NCI-H69 (cell line): Measurements from ENCODE around the gene UMODL1.

Experiments
- DNase-seq: peaks from one replicate; lab custom pipeline; 2025; lab: John Stamatoyannopoulos, UW

The UMODL1 gene, protein sequence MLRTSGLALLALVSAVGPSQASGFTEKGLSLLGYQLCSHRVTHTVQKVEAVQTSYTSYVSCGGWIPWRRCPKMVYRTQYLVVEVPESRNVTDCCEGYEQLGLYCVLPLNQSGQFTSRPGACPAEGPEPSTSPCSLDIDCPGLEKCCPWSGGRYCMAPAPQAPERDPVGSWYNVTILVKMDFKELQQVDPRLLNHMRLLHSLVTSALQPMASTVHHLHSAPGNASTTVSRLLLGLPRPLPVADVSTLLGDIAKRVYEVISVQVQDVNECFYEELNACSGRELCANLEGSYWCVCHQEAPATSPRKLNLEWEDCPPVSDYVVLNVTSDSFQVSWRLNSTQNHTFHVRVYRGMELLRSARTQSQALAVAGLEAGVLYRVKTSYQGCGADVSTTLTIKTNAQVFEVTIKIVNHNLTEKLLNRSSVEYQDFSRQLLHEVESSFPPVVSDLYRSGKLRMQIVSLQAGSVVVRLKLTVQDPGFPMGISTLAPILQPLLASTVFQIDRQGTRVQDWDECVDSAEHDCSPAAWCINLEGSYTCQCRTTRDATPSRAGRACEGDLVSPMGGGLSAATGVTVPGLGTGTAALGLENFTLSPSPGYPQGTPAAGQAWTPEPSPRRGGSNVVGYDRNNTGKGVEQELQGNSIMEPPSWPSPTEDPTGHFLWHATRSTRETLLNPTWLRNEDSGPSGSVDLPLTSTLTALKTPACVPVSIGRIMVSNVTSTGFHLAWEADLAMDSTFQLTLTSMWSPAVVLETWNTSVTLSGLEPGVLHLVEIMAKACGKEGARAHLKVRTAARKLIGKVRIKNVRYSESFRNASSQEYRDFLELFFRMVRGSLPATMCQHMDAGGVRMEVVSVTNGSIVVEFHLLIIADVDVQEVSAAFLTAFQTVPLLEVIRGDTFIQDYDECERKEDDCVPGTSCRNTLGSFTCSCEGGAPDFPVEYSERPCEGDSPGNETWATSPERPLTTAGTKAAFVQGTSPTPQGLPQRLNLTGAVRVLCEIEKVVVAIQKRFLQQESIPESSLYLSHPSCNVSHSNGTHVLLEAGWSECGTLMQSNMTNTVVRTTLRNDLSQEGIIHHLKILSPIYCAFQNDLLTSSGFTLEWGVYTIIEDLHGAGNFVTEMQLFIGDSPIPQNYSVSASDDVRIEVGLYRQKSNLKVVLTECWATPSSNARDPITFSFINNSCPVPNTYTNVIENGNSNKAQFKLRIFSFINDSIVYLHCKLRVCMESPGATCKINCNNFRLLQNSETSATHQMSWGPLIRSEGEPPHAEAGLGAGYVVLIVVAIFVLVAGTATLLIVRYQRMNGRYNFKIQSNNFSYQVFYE

DNA sequence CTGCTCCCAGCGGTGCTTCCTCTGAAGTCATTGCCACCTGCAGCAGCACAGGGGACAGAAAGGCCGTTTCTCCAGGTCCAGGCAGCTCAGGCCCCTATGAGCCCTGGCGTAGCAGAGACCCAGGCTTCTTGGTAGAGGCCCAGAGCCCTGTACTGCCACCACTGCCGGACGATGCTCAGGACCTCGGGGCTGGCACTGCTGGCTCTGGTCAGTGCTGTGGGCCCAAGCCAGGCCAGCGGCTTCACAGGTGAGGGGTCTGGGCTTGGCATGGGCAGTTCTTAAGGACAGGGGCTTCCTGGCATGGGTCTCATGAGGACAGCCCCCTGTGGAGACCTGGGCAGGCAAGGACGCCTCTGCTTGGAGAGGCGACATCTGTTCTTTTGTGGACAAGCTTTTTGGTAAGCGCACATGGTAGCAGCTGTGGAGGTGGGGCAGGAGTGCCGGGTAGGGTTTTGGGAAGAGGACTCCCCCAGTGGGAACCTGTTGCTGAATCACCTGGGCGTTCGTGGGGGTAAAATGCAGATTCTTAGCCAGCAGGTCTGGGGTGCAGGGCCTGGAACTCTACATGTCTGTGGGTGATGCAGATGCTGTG, at the start of gene UMODL1:
UMODL1 (plus strand) TSS at position 172 of the 592 bp plus-strand sequence; CDS start at position 172, 0 bp downstream.
- peak; percentile 93 for DNase-seq

DNA sequence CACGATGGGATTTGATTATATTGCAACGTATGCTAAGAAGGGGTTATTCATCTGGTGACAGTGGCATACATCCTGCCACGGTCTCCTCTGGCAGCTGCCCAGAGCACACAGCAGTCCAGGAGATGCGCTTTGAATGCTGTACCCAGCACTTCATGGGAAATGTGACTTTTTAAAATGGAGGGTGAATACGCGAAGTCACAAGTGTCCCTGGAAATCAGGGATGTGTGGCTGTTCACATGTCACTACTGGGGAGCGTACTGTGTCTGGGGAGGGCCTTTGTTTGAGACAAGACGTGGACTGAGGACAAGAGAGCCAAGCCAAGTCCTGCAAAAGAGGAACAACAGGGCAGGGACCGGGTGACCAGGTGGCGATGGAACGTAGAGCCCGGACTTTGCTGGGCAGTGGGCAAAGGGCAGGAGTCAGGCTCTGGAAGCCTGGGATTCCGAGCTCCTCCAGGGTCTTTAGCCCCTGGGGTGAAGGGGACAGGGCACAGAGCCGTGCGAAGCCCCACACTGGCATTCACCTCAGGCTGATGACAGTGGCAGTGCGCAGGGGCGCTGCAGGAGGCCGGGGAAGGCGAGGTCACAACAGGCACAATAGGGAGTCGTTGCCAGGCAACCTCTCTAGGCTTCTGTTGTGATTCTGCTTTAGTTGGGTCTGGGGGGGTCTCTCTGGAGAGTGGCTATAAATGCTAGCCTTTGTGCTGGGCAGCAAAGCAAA, 49.6 kb upstream of the UMODL1 start:
- DNase-seq = peak; percentile 92

DNA sequence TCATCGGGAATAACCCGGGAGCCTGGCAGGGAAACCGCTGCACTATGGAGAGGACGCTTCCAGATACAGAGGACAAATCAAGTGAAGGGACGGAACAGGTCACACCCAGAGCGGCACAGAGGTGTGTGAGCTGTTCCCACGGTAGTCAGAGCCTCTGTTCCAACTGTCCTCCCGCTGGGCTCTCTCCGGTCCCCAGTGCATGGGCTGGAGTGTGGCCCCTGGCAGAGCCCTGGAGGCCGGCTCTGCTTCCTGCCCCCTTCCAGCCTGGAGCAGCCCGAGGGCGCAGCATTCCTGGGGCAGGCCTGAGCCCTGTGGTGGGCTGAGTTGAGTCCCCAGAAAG, 49.1 kb upstream of the UMODL1 start:
- DNase-seq = no peak

DNA sequence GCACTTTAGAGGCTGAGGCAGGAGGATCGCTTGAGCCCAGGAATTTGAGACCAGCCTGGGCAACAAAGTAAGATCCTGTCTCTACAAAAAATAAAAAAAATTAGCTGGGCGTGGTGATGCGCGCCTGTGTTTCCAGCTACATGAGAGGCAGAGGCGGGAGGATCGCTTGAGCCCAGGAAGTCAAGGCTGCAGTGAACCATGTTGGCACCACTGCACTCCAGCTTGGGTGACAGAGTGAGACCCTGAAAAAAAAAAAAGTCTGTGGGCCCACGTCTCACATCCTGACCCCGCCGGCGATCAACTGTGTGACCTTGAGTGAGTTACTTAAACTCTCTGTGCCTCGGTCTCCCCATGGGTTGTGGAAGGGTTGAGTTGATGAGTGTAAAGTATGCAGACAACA, 48.2 kb upstream of the UMODL1 start:
- no peak for DNase-seq

DNA sequence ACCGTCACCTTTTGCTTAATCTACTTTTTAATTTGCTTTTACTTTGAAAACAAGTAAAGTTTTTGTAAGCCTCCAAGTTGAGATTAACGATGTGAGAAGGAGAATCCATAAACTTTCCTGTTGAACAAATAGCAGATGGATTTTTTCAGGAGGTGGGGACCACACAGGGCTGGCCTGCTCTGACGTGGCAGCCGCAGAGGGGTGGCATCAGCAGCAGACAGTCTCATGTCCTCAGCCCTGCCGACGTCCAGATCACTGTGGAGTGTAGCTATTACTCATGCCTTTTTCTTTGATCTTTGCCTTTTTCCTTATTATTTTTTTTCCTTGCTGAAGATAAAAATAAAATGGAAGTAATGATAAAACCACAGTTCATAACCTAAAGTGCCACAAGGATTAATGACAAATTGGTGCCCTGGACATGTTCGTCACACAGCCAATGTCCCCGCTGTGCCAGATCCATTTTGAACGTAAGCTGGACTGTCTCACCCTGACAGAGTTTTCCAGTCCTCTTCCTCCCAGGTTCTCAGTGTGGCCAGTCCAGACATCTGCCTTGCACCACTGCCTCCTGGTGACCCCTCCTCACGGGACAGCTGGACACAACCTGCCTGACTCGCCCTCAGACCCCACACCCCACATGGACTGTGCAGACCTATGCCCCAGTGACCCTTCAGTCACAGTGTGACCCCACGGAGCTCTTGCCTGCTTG, 45.6 kb upstream of the UMODL1 start:
- no peak for DNase-seq

DNA sequence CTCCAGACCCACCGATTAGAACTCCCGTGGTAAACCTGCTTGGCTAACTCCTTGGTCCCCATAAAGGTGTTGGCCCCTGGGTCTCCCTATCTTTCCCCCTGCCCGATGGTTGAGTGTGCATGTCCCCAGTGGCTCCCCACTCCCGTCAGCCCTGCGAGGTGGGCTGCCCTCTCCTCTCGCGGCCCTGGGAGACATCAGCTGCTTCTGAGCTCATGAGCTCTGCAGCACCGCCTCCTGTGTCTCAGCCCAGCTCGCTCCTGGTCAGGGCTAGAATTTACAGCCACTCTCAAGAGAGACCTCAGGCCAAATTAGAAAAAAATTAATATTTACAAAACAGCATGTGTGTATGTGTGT, 45.1 kb upstream of the UMODL1 start:
- DNase-seq = no peak

DNA sequence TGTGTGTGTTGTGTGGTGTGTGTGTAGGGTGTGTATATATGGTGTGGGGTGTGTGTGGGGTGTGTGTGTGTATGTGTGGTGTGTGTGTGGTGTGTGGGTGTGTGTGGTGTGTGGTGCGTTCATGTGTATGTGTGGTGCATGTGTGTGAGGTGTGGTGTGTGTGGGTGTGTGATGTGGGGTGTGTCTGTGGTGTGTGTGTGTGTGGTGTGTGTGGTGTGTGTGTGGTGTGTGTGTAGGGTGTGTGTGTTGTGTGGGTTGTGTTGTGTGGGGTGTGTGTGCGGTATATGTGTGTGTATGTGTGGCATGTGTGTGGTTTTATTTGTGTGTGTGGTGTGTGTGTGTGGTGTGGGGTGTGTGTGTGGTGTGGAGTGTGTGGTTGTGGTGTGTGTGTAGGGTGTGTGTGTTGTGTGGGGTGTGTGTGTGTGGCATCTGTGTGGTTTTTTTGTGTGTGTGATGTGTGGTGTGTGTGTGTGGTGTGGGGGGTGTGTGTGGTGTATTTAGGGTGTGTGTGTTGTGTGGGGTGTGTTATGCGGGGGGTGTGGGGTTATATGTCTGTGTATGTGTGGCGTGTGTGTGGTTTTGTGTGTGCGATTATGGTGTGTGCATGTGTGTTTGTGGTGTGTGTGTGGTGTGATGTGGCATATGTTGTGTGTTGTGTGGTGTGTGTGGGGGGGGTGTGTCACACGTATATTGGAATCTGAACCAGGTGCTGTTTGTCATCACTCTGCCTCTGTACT, 43.9 kb upstream of the UMODL1 start:
- DNase-seq = no peak

DNA sequence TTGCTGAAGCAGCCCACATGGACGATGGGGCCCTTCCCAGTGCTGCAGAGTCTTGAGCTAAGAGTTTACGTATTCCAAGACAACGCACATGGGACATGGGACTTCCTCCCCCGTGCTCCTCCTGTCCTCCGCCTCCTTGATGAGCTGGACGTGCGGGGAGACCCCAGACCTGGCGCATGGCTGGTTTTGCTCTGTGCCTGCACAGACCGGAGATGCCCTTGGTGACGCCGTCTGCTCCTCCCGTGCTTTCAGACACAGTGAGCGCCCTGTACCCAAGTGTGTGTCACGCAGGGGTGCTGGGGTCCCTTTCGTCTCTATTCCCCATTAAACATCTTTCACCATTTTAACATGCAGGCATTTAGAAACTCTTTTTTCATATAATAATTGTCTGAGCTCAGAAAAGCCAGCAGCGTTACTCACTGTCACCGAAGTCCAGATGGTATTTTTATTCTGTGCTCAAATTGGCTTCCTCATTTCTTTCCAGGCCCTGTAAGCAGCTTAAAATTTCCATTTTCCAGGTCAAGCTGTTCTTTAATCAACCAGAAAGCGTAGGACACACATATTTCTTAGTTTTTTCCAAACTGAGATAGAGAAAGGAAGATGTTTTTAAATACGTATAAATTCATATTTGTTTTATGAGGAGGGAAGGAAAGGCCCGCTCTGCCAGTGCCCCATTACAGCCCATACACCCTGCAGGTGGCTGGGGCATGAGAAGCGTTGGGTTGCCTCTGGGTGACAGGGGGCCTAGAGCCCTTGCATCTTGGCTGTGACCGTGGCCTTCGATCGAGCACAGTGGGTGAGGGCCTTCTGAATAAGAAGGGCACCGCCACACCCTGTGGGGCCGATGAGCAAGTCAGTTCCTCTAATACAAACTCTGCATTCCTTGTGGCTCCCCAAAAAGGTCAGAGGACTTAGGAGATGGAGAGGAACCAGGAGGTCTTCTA, 43.0 kb upstream of the UMODL1 start:
- DNase-seq = no peak

DNA sequence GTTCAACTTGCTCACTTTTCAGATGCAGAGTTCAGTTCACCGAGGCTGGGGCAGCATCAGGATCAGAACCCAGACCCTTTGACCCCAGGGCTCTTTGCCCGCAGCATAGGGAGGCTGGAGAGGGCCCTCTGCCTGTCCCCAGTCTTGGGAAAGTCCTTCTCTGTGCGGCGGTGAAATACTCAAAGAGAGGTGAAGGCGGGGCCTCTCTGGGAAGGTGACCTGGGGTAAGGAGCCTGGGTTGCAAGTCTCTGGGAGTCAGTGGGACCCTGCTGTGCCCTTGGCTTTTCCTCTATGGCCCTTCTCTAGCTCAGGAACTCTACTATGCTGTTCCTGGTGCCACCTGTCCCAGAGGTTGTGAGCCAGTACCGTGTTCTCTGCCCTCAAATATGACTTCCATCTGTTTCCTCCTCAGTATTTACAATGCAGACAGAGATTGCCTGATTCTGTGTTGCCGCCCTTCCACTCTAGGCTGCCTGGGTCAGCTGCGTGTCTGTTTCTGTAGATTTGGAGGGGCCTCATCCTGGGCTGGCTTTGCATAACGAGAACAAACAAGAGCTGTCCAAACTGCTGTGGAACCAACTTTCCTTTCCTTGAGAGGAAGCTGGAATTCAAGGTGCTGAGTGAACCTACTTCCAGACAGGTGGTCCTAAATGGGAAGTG, 42.2 kb upstream of the UMODL1 start:
- no peak for DNase-seq

DNA sequence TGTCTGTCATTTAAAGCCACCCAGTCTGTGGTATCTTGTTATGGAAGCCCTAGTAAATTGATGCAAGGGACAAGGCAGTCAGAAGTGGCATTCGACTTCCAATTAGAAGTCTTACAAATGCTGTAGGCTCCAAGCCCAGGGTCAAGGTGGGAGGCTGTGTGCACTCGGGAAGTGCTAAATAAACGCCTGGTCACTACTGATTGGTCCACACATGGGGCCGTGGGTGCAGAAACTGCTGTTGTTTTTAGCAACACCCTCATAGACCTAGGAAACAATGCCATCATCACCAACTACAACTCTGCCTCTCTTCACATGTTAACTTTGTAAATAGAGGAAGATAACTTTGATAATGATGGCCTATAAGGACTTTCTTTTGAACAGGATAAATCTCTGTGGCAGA, 40.8 kb upstream of the UMODL1 start:
- DNase-seq = no peak

DNA sequence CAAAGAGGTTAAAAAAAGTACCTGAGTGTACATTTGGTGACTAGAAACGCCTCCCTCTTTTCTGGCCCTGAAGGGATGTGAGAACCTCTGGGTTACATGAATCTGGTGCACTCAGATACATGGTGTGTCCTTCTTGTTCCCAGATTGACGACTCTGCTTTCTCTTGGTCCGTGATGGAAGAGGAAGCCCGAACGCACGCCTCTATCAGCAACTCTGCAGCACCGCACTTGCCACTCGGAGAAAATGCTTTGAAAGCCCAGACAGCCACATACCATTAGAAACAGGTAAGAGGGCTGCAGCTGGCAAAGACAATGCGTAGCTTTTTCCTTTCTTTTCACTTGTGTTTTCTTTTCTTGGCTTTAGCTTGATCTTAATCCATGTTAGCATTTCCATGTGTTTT, 39.9 kb upstream of the UMODL1 start:
- DNase-seq = no peak

DNA sequence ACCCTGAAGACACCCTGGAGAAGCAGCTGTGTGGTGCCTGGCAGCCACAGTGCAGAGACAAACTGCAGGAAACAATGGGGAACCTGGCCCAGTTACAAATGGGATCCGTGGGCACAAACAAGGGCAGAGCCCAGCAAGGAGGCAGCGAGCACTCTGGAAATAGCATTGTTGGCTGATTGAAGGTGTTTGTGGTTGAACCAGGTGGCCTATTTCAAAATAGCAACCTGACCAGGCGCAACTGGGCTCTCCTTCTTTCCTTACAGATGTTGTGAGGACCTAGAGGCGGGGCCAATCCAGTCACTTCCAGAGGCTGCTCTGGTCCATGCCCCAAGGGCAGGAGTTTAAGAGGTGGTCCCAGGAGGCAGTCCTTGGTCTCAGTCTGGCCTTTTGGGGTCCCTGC, 39.3 kb upstream of the UMODL1 start:
- peak; percentile 59 for DNase-seq

DNA sequence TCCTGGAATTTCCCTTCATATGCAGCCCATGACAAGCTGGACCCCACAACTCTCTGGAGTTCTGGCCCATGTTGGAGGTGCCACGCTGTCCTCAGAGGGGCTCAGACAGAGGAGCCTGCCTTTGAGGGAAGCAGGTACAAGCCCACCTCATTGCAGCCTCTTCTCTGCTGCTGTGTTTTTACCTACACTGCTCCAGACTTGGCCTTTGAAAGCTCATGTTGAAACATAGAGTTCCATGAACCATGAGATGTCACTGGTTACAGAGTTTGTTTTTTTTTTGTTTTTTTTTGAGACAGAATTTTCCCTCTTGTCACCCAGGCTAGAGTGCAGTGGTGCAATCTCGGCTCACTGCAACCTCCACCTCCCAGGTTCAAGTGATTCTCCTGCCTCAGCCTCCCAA, 38.9 kb upstream of the UMODL1 start:
- DNase-seq = no peak

DNA sequence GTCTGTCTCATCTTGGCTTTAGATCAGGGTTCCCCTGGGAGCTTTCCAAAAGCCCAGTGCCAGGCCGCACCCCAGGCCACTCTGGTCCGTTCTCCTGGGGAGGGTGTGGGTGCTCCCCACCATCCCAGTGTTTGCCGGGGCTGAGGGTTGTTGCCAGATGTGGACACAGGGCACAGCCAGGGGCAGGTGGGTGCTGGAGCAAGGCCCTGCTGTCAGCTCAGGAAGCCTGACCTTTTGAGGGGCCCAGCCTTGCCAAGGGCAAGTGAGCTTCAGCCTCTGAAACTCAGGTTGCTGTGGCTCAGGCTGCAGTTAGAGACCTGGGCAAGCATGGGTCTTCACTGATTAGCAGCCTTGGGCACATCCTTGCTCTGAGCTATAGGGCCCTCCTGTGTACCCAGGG, 38.1 kb upstream of the UMODL1 start:
- DNase-seq = no peak

DNA sequence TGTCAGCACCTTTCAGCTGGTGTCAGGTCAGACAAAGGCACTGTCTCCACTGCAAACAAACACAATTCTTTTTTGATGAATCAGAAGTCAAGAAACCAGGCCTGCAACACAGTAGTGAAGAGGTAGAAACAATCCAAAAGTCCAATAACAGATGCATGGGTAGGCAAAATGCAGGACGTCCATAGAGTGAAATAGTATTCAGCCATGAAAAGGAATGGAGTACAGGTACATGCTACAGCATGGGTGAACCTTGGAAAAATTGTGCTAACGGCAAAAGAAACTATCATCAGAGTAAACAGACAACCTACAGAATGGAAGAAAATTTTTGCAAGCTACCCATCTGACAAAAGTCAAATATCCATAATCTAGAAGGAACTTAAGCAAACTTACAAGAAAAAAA, 34.8 kb upstream of the UMODL1 start:
- no peak for DNase-seq

DNA sequence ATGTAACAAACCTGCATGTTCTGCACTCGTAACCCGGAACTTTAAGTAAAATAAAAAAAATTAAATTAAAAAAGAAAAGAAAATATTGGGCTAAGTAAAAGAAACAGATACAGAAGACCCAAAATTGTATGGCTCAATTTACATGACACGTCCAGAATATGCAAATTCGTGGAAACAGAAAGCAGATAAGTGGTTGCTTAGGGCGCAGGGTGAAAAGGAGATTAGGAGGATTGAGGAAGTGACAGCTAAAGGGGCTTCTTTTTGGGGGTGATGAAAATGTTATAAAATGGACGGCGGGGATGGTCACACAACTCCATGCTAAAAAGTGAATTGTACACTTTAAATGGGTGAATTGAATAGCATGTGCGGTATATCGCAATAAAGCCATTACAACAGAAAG, 33.6 kb upstream of the UMODL1 start:
- DNase-seq = no peak

DNA sequence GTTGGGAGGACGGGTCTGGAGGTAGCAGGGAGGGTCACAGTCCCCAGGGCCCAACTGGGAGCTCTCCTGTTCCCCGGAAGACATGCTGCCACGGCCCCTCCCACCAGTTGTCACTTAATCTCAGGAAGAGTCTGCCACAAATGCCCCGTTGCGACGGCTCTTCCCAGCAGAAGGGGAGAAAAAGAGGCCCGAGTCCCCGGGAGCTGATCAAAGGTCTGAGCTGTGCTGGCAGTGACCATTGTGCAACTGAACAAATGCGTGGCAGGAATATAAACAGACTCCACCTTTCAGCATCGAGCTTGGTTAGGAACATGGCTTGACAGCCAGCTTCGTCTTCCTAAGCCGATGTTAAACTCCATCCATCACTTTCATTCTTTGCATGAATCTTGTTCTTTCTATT, 33.2 kb upstream of the UMODL1 start:
- DNase-seq = no peak

DNA sequence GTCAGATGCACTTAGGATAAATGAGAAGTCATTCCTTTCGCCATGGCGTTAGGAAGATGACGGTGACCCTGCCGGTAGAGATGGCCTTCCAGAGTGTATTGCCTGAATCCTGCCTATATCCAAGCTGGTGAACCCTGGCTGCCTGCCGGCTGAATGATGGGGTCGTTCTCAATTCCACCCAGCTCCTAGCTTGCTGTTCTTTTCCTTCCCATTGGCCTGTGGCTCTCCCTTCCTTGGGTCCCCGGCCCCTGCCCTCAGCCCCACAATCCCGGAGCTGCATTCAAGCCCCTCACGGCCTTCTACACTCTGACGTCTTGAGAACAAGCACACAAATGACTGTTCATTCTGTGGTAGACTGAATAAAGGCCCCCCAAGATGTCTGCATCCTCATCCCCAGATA, 32.7 kb upstream of the UMODL1 start:
- DNase-seq = no peak
